SH-SY5Y (cell line): ENCODE results near the gene ANKRD60.

Experiments
- GATA2 ChIP-seq: IDR thresholded peaks from 2 replicates; pipeline ENCODE4 v1.6.1; 2011; ENCODE audit warnings: mild to moderate bottlenecking, low read depth, low read length
- GATA3 ChIP-seq: IDR thresholded peaks from 2 replicates; pipeline ENCODE4 v1.6.1; 2011; ENCODE audit warnings: low read depth, mild to moderate bottlenecking, low read length, moderate library complexity

DNA sequence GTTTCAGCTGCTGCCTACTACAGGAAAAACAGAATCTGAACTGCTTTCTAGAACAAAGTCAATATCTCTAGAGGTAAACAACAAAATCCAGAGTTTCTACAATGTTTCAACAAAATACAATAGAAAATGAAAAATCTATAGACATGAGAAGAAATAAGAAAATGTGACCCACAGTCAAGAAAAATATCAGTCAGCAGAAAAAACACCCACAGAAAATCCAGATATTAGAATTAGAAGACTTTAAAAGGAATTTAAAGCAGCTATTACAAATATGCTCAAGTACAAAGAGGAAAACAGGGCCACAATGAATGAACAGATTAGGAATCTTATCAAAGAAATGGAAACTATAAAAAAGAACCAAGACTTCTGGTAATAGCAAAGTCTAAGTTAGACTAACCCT lies 26.4 kb upstream of the ANKRD60 start:
- no peak for TF ChIP-seq GATA2
- TF ChIP-seq GATA3: no peak
